K562 (cell line): Measurements from ENCODE around the gene ZC3H15. TPM values are rescaled to one million over a fixed set of nuclear protein-coding genes. Genes with fewer than 3 reads are reported as not detected.

Experiments used
- ATAC-seq: fragments of 200-7000 bp; cut with Tn5 transposase; 3 replicates; pipeline ENCODE4 v1.9.1; 2020; ENCODE audit warnings: moderate library complexity
- BruUV-seq: library from RNA; stranded (reverse); fragments of 400-500 nt; replicated peaks from 2 replicates; lab custom pipeline; 2021; lab: Mats Ljungman, UMichigan
- CTCF ChIA-PET: fragments of 300-600 bp; formaldehyde crosslinking; extraction: SDS; loops from one replicate; lab custom pipeline; 2021; ENCODE audit warnings: low intra/inter-chr PET ratio; lab: Yijun Ruan, JAX
- POLR2A ChIA-PET: fragments of 300-600, 350-650 bp; sonication (Branson Sonifier 250); formaldehyde crosslinking; extraction: SDS; loops from one replicate; lab custom pipeline; 2021; ENCODE audit warnings: antibody characterized with exemption, inconsistent platforms; lab: Yijun Ruan, JAX
- DNase-seq, 4 experiments: peaks; one replicate each; pipeline versions ENCODE4 v3.0.0 to v3.0.0-alpha.2; 2011 to 2018; ENCODE audit warnings: low spot score in 3 of 4, mixed read lengths in 3 of 4; ENCODE audit errors: extremely low read depth in 1 of 4
- FAIRE-seq: peaks from 2 replicates; lab custom pipeline; 2011; peaks lifted over from hg19 to GRCh38; lab: Jason Lieb, UNC
- H2AFZ ChIP-seq: 2 replicates; pipeline ENCODE4 v1.6.0; 2011; ENCODE audit warnings: low read depth, low read length, control low read depth, inconsistent platforms
- H3K27ac ChIP-seq: fragments of 200-600 bp; 3 replicates; pipeline ENCODE4 v1.8.0; 2011; ENCODE audit warnings: low read depth, mild to moderate bottlenecking, control low read depth, inconsistent platforms, low read length, moderate library complexity, mixed read lengths; ENCODE audit errors: extremely low read depth
- H3K27me3 ChIP-seq, 2 experiments: fragments of 300-600 bp in 1 of 2; 2 replicates in 1 of 2; 3 replicates in 1 of 2; pipeline versions ENCODE4 v1.6.0 to v1.8.0; 2011; ENCODE audit warnings: inconsistent platforms in 2 of 2, low read length in 2 of 2, mild to moderate bottlenecking in 1 of 2, mixed read lengths in 1 of 2, moderate library complexity in 1 of 2; ENCODE audit not compliant: control insufficient read depth in 2 of 2, insufficient read depth in 2 of 2
- H3K36me3 ChIP-seq: fragments of 300-600 bp; 3 replicates; pipeline ENCODE4 v1.8.0; 2011; ENCODE audit warnings: mild to moderate bottlenecking, low read length, inconsistent platforms; ENCODE audit not compliant: control insufficient read depth, insufficient read depth
- H3K4me1 ChIP-seq, 2 experiments: fragments of 200-600 bp in 1 of 2; replicated peaks in 1 of 2; 2 replicates in 1 of 2; 3 replicates in 1 of 2; pipeline versions ENCODE4 v1.5.1 to v1.8.0; 2011; ENCODE audit warnings: inconsistent platforms in 2 of 2, low read length in 2 of 2, mild to moderate bottlenecking in 1 of 2, mixed read lengths in 1 of 2, moderate library complexity in 1 of 2; ENCODE audit not compliant: control insufficient read depth in 2 of 2, insufficient read depth in 2 of 2
- H3K4me2 ChIP-seq: 2 replicates; pipeline ENCODE4 v1.6.1; 2011; ENCODE audit warnings: low read length, control low read depth, inconsistent platforms, mixed read lengths; ENCODE audit not compliant: insufficient read depth
- H3K4me3 ChIP-seq: fragments of 200-600 bp; sonication (generic), shearing (Covaris generic); 2 replicates; pipeline ENCODE4 v1.5.1; 2016; ENCODE audit warnings: control low read depth, inconsistent platforms
- H3K79me2 ChIP-seq: fragments of 200-600 bp; 3 replicates; pipeline ENCODE4 v1.8.0; 2011; ENCODE audit warnings: low read length, inconsistent platforms; ENCODE audit not compliant: control insufficient read depth, insufficient read depth
- H3K9ac ChIP-seq, 2 experiments: 2 replicates each; pipeline versions ENCODE4 v1.6.0 to v1.6.1; 2011; ENCODE audit warnings: low read depth in 2 of 2, low read length in 2 of 2, control low read depth in 1 of 2, inconsistent platforms in 1 of 2, mild to moderate bottlenecking in 1 of 2, mixed read lengths in 1 of 2; ENCODE audit not compliant: insufficient read depth in 1 of 2
- H3K9me1 ChIP-seq: one replicate; pipeline ENCODE4 v1.6.0; 2011; ENCODE audit warnings: inconsistent platforms, mild to moderate bottlenecking, low read length, moderate library complexity; ENCODE audit not compliant: control insufficient read depth, insufficient read depth
- H3K9me3 ChIP-seq: replicated peaks from 2 replicates; pipeline ENCODE4 v1.5.1; 2011; ENCODE audit warnings: low read depth, low read length, inconsistent platforms; ENCODE audit not compliant: control insufficient read depth, insufficient read depth
- H4K20me1 ChIP-seq: replicated peaks from 2 replicates; pipeline ENCODE4 v1.6.1; 2011; ENCODE audit warnings: low read length, inconsistent platforms, mixed read lengths; ENCODE audit not compliant: control insufficient read depth, insufficient read depth
- C11orf30 ChIP-seq: fragments of 450-650 bp; IDR thresholded peaks from 2 replicates; pipeline ENCODE4 v1.6.1; 2016; ENCODE audit warnings: low read depth, mild to moderate bottlenecking
- CREB3L1 ChIP-seq: fragments of 450-650 bp; IDR thresholded peaks from 2 replicates; pipeline ENCODE4 v1.6.1; 2014; ENCODE audit warnings: low read depth, mild to moderate bottlenecking, moderate library complexity, borderline replicate concordance
- EHMT2 ChIP-seq: fragments of 450-650 bp; IDR thresholded peaks from 2 replicates; pipeline ENCODE4 v1.6.1; 2018; ENCODE audit warnings: antibody characterized with exemption
- ELF1 ChIP-seq: fragments of 200-800 bp; sonication (Bioruptor generic); IDR thresholded peaks from 2 replicates; pipeline ENCODE4 v1.6.1; 2016; ENCODE audit warnings: missing genetic modification characterization, missing compliant biosample characterization
- FOXA1 ChIP-seq: fragments of 450-650 bp; IDR thresholded peaks from 2 replicates; pipeline ENCODE4 v1.6.1; 2016; ENCODE audit warnings: mild to moderate bottlenecking, borderline replicate concordance
- FOXJ2 ChIP-seq: fragments of 200-800 bp; sonication (Bioruptor generic); IDR thresholded peaks from 2 replicates; pipeline ENCODE4 v1.6.1; 2016; ENCODE audit warnings: missing genetic modification characterization, missing compliant biosample characterization
- GATA2 ChIP-seq: sonication (generic); formaldehyde crosslinking; IDR thresholded peaks from 2 replicates; pipeline ENCODE4 v1.4.0; 2020; ENCODE audit warnings: mild to moderate bottlenecking, missing genetic modification reagents
- GTF2A2 ChIP-seq: IDR thresholded peaks from 2 replicates; pipeline ENCODE4 v1.6.1; 2016; ENCODE audit warnings: mild to moderate bottlenecking, missing genetic modification characterization, missing compliant biosample characterization
- GTF2F1 ChIP-seq: IDR thresholded peaks from 2 replicates; pipeline ENCODE4 v1.6.1; 2011; ENCODE audit warnings: low read depth, low read length, improper control_type of control experiment
- HMGXB4 ChIP-seq: sonication (generic); formaldehyde crosslinking; IDR thresholded peaks from 2 replicates; pipeline ENCODE4 v1.8.1; 2023; ENCODE audit warnings: mild to moderate bottlenecking, missing genetic modification reagents
- KAT7 ChIP-seq: sonication (generic); formaldehyde crosslinking; IDR thresholded peaks from 2 replicates; pipeline ENCODE4 v1.8.0; 2022; ENCODE audit warnings: missing genetic modification reagents, mild to moderate bottlenecking, borderline replicate concordance
- MAFG ChIP-seq: fragments of 450-650 bp; conservative IDR thresholded peaks from 2 replicates; pipeline ENCODE4 v1.6.1; 2016; ENCODE audit warnings: missing genetic modification characterization, missing compliant biosample characterization
- MCM7 ChIP-seq, 2 experiments: fragments of 450-650 bp; IDR thresholded peaks; 2 replicates each; pipeline ENCODE4 v1.6.1; 2016 to 2018
- NEUROD1 ChIP-seq: fragments of 150-350 bp; IDR thresholded peaks from 2 replicates; pipeline ENCODE4 v1.6.1; 2014; ENCODE audit warnings: borderline replicate concordance, low read length, low read depth; ENCODE audit not compliant: partially characterized antibody
- PHB2 ChIP-seq: fragments of 450-650 bp; IDR thresholded peaks from 2 replicates; pipeline ENCODE4 v1.6.1; 2017; ENCODE audit warnings: low read depth
- PKNOX1 ChIP-seq: fragments of 450-650 bp; IDR thresholded peaks from 2 replicates; pipeline ENCODE4 v1.6.1; 2016
- RFX7 ChIP-seq: fragments of 250-450 bp; sonication (Bioruptor Pico); IDR thresholded peaks from 2 replicates; pipeline ENCODE4 v1.5.1; 2021; ENCODE audit warnings: mild to moderate bottlenecking
- SAFB ChIP-seq: fragments of 200-400 bp; formaldehyde crosslinking; IDR thresholded peaks from 2 replicates; pipeline ENCODE4 v1.6.1; 2017; ENCODE audit warnings: low read depth, low read length, borderline replicate concordance
- SUPT5H ChIP-seq: fragments of 450-650 bp; IDR thresholded peaks from 2 replicates; pipeline ENCODE4 v1.6.1; 2016
- TCFL5 ChIP-seq: fragments of 250-450 bp; sonication (Bioruptor Pico); conservative IDR thresholded peaks from 2 replicates; pipeline ENCODE4 v1.6.1; 2021; ENCODE audit warnings: mild to moderate bottlenecking, moderate library complexity, matching md5 sums
- ZNF324 ChIP-seq: fragments of 250-450 bp; sonication (Bioruptor Pico); IDR thresholded peaks from 2 replicates; pipeline ENCODE4 v1.4.0; 2020; ENCODE audit warnings: mild to moderate bottlenecking
- ZNF41 ChIP-seq: fragments of 250-450 bp; sonication (Bioruptor Pico); conservative IDR thresholded peaks from 2 replicates; pipeline ENCODE4 v1.4.0; 2020; ENCODE audit warnings: mild to moderate bottlenecking
- WGBS: fragments of 100-300 bp; shearing (Covaris generic); methylation state at CpG from one replicate; pipeline ENCODE4 v1.1.6; 2016; ENCODE audit warnings: low coverage, mixed read lengths; ENCODE audit not compliant: insufficient coverage; ENCODE audit errors: missing lambda C conversion rate; 5-methylcytosine and 5-hydroxymethylcytosine counted together
- in situ Hi-C: fragments of 300-500 bp; cut with MboI; formaldehyde crosslinking; loops from 4 replicates; pipeline ENCODE4 v1.15.0; 2018; ENCODE audit warnings: inconsistent platforms, mixed read lengths
- intact Hi-C: fragments of 100-400 bp; cut with micrococcal nuclease; formaldehyde crosslinking; loops from 2 replicates; pipeline ENCODE4 v1.14.2; 2022
- polyA plus RNA-seq, 8 experiments: library from polyadenylated mRNA; depleted of rRNA in 4 of 8; stranded (reverse) in 5 of 8; unstranded in 3 of 8; fragments of >200 nt; fragmentation: Nextera tagmentation in 2 of 8; fragmentation: Illumina TruSeq in 1 of 8; extraction: Ambion mirVana in 2 of 8; extraction: Trizol in 1 of 8; gene quantifications; 2 replicates each; pipeline versions ENCODE4 v1.2.1 to v1.2.3, GENCODE V29; 2011 to 2014; ENCODE audit warnings: inconsistent platforms in 1 of 8, missing spikeins in 1 of 8
- total RNA-seq, 7 experiments: library from RNA; depleted of rRNA in 6 of 7; stranded (reverse); fragments of >200 nt in 6 of 7; fragmentation: Illumina TruSeq in 2 of 7; extraction: Trizol in 2 of 7; gene quantifications; 2 replicates each; pipeline versions ENCODE4 v1.2.1 to v1.2.3, GENCODE V29; 2011 to 2021; ENCODE audit warnings: low replicate concordance in 1 of 7

The ZC3H15 gene
- total and polyA plus RNA-seq, 9 of the 15 experiments (the other 6 are each of a cell fraction or from before 2014, with no cell fraction given), result 132 to 286 (median 189) TPM

- Histone ChIP-seq H3K4me2 (no peak overlapping the region), H2AFZ (no peak overlapping the region), H3K9ac (no peak overlapping the region), H3K4me1 (no peaks in the 10 kb centered on the region), H3K9me3 (no peaks in the 10 kb centered on the region), H3K79me2 (no peaks in the 10 kb centered on the region), H3K36me3 (peaks cover 26% of the 10 kb centered on the region; the same call in 1 of the 3 replicates), H3K4me3 (no peak overlapping the region), H4K20me1 (no peaks in the 10 kb centered on the region), H3K27me3 (no peaks in the 10 kb centered on the region), H3K9me1 (no peaks in the 10 kb centered on the region), H3K27ac (no peak overlapping the region)
- FAIRE-seq (no peak), ATAC-seq (no peak), DNase-seq (no peak)
- CTCF ChIA-PET, result no interaction called here
- POLR2A ChIA-PET, result no interaction called here
- no TSS peak for BruUV-seq
- WGBS, result 79% methylated on average over 2 of the region's 2 CpGs
- in situ Hi-C loops (no loop called here), intact Hi-C loops (no loop called here)
- no peak for TF ChIP-seq GTF2A2 (tag)
- TF ChIP-seq SUPT5H, result no peak
- TF ChIP-seq CREB3L1, result no peak
- no peak for TF ChIP-seq RFX7 (CRISPR knock-in tag)
- no peak for TF ChIP-seq TCFL5 (CRISPR knock-in tag)
- 0 out of 2 replicates have a peak, but pooled peaks have one; percentile 21 for TF ChIP-seq MAFG
- no peak for TF ChIP-seq PHB2
- TF ChIP-seq PKNOX1, result no peak
- no peak for TF ChIP-seq ZNF41
- no peak for TF ChIP-seq KAT7 (CRISPR knock-in tag)
- TF ChIP-seq GTF2F1, result no peak
- no peak for TF ChIP-seq NEUROD1
- TF ChIP-seq FOXA1, result no peak
- no peak for TF ChIP-seq SAFB
- no peak for TF ChIP-seq FOXJ2
- no peak for TF ChIP-seq EHMT2
- TF ChIP-seq C11orf30, result peak; percentile 57
- TF ChIP-seq GATA2 (CRISPR knock-in tag), result no peak
- no peak for TF ChIP-seq HMGXB4 (CRISPR knock-in tag)
- TF ChIP-seq MCM7 (IDR thresholded peaks at IDR 0.05), result no peak
- no peak for TF ChIP-seq ZNF324
- no peak for TF ChIP-seq ELF1 (tag)
Measured at GRCh38 chr2:186522450-186522849, 36.4 kb downstream of the ZC3H15 start.
